SK-N-SH (cell line): ENCODE measurements around the gene CXXC1. TPM values are rescaled to one million over a fixed set of nuclear protein-coding genes. Genes with fewer than 3 reads are reported as not detected.

Source experiments
- CTCF ChIA-PET: fragments of 300-600, 350-600 bp; formaldehyde crosslinking; extraction: SDS; loops from one replicate; lab custom pipeline; 2021; lab: Yijun Ruan, JAX
- POLR2A ChIA-PET: fragments of 350-600 bp; sonication (Branson Sonifier 250); formaldehyde crosslinking; extraction: SDS; loops from one replicate; lab custom pipeline; 2020; ENCODE audit warnings: antibody characterized with exemption, inconsistent platforms; lab: Yijun Ruan, JAX
- DNase-seq: peaks from one replicate; pipeline ENCODE4 v3.0.0; 2012
- H2AFZ ChIP-seq: fragments of 200-600 bp; sonication (generic); 2 replicates; pipeline ENCODE4 v1.8.1; 2016; ENCODE audit warnings: antibody characterized with exemption, mild to moderate bottlenecking, low read depth
- H3F3A ChIP-seq: fragments of 200-600 bp; sonication (generic); replicated peaks from 2 replicates; pipeline ENCODE3; 2016; ENCODE audit warnings: antibody characterized with exemption, mild to moderate bottlenecking; ENCODE audit not compliant: insufficient read depth
- H3K27ac ChIP-seq, 2 experiments: fragments of 200-500 bp in 1 of 2; fragments of 200-600 bp in 1 of 2; sonication (Bioruptor generic) in 1 of 2; sonication (generic), shearing (Covaris generic) in 1 of 2; 2 replicates each; pipeline versions ENCODE4 v1.5.1 to v1.6.1; 2014 to 2016; ENCODE audit warnings: low read depth in 2 of 2, inconsistent platforms in 1 of 2, low read length in 1 of 2, mild to moderate bottlenecking in 1 of 2, mixed read lengths in 1 of 2
- H3K27me3 ChIP-seq: fragments of 200-600 bp; sonication (generic), shearing (Covaris generic); 2 replicates; pipeline ENCODE4 v1.6.1; 2016; ENCODE audit warnings: mixed run types; ENCODE audit not compliant: insufficient read depth
- H3K36me3 ChIP-seq, 2 experiments: fragments of 200-500 bp in 1 of 2; fragments of 200-600 bp in 1 of 2; sonication (Bioruptor generic) in 1 of 2; sonication (generic) in 1 of 2; replicated peaks in 1 of 2; 2 replicates each; pipeline versions ENCODE3 to v1.5.1; 2014 to 2016; ENCODE audit warnings: low read length in 1 of 2, mild to moderate bottlenecking in 1 of 2; ENCODE audit not compliant: insufficient read depth in 2 of 2, control insufficient read depth in 1 of 2
- H3K4me1 ChIP-seq, 2 experiments: fragments of 200-500 bp in 1 of 2; fragments of 200-600 bp in 1 of 2; sonication (Bioruptor generic) in 1 of 2; sonication (generic), shearing (Covaris generic) in 1 of 2; 2 replicates each; pipeline versions ENCODE4 v1.5.1 to v1.6.1; 2014 to 2016; ENCODE audit warnings: low read depth in 1 of 2, low read length in 1 of 2, mixed run types in 1 of 2; ENCODE audit not compliant: insufficient read depth in 2 of 2, control insufficient read depth in 1 of 2
- H3K4me2 ChIP-seq: fragments of 200-600 bp; sonication (generic), shearing (Covaris generic); 2 replicates; pipeline ENCODE4 v1.6.1; 2017; ENCODE audit warnings: mixed run types
- H3K4me3 ChIP-seq, 2 experiments: fragments of 200-500 bp in 1 of 2; fragments of 200-600 bp in 1 of 2; sonication (Bioruptor generic) in 1 of 2; sonication (generic), shearing (Covaris generic) in 1 of 2; 2 replicates each; pipeline versions ENCODE4 v1.5.1 to v1.8.1; 2014 to 2016; ENCODE audit warnings: low read depth in 2 of 2, inconsistent platforms in 1 of 2, low read length in 1 of 2, mild to moderate bottlenecking in 1 of 2, mixed read lengths in 1 of 2, moderate library complexity in 1 of 2
- H3K79me2 ChIP-seq: fragments of 200-600 bp; sonication (generic); 2 replicates; pipeline ENCODE4 v1.8.1; 2017; ENCODE audit warnings: mild to moderate bottlenecking; ENCODE audit not compliant: insufficient read depth
- H3K9ac ChIP-seq: fragments of 200-600 bp; sonication (generic); 2 replicates; pipeline ENCODE4 v1.6.1; 2017; ENCODE audit warnings: mixed run types
- H3K9me2 ChIP-seq: fragments of 200-600 bp; sonication (generic); 2 replicates; pipeline ENCODE4 v1.6.1; 2017; ENCODE audit warnings: mixed run types
- H3K9me3 ChIP-seq: fragments of 200-600 bp; sonication (generic); 2 replicates; pipeline ENCODE4 v1.6.1; 2017; ENCODE audit warnings: mixed run types, mild to moderate bottlenecking, moderate library complexity
- H4K20me1 ChIP-seq: fragments of 200-600 bp; sonication (generic); 2 replicates; pipeline ENCODE4 v1.6.1; 2017; ENCODE audit warnings: mild to moderate bottlenecking, mixed run types; ENCODE audit not compliant: insufficient read depth
- CHD2 ChIP-seq: fragments of 150-350 bp; IDR thresholded peaks from 2 replicates; pipeline ENCODE4 v1.6.1; 2018; ENCODE audit warnings: low read length; ENCODE audit not compliant: partially characterized antibody
- EZH2phosphoT487 ChIP-seq: fragments of 200-600 bp; sonication (generic); IDR thresholded peaks from 2 replicates; pipeline ENCODE4 v1.6.1; 2017; ENCODE audit warnings: low read depth, mixed run types, mild to moderate bottlenecking, antibody characterized with exemption, moderate library complexity, borderline replicate concordance
- FOSL2 ChIP-seq: IDR thresholded peaks from 2 replicates; pipeline ENCODE4 v1.4.0; 2012; ENCODE audit warnings: low read depth, mild to moderate bottlenecking, moderate library complexity, borderline replicate concordance
- FOXJ3 ChIP-seq: sonication (generic); formaldehyde crosslinking; IDR thresholded peaks from 2 replicates; pipeline ENCODE4 v1.5.1; 2020; ENCODE audit warnings: mild to moderate bottlenecking, missing genetic modification reagents
- FOXM1 ChIP-seq: IDR thresholded peaks from 2 replicates; pipeline ENCODE4 v1.4.0; 2012; ENCODE audit warnings: low read depth, mild to moderate bottlenecking
- IRF3 ChIP-seq: fragments of 150-350 bp; IDR thresholded peaks from 2 replicates; pipeline ENCODE4 v1.6.1; 2016; ENCODE audit warnings: mild to moderate bottlenecking, low read depth, low read length
- MAX ChIP-seq: IDR thresholded peaks from 2 replicates; pipeline ENCODE4 v1.4.0; 2012; ENCODE audit warnings: low read depth
- MEF2A ChIP-seq: IDR thresholded peaks from 2 replicates; pipeline ENCODE4 v1.4.0; 2012; ENCODE audit warnings: low read depth, borderline replicate concordance
- NRF1 ChIP-seq: IDR thresholded peaks from 2 replicates; pipeline ENCODE4 v1.6.1; 2012; ENCODE audit warnings: low read depth, mild to moderate bottlenecking, low read length
- PBX3 ChIP-seq: IDR thresholded peaks from 2 replicates; pipeline ENCODE4; 2012
- POLR2AphosphoS5 ChIP-seq: IDR thresholded peaks from 2 replicates; pipeline ENCODE4 v1.6.1; 2012; ENCODE audit warnings: low read depth, low read length
- RFX5 ChIP-seq: IDR thresholded peaks from 2 replicates; pipeline ENCODE4 v1.6.1; 2012; ENCODE audit warnings: mild to moderate bottlenecking, improper control_type of control experiment, low read length
- SMC3 ChIP-seq: IDR thresholded peaks from 2 replicates; pipeline ENCODE4 v1.6.1; 2012; ENCODE audit warnings: low read depth, low read length, improper control_type of control experiment
- TEAD4 ChIP-seq: IDR thresholded peaks from 2 replicates; pipeline ENCODE4 v1.4.0; 2012; ENCODE audit warnings: mild to moderate bottlenecking, borderline replicate concordance; ENCODE audit not compliant: insufficient read depth
- YY1 ChIP-seq: IDR thresholded peaks from 2 replicates; pipeline ENCODE4 v1.4.0; 2012; ENCODE audit warnings: low read depth, mild to moderate bottlenecking
- ZBTB33 ChIP-seq: IDR thresholded peaks from 2 replicates; pipeline ENCODE4 v1.4.0; 2012; ENCODE audit warnings: low read depth, borderline replicate concordance
- WGBS: methylation state at CpG from one replicate; pipeline ENCODE4 v1.1.6; 2017; ENCODE audit warnings: low lambda C conversion rate; 5-methylcytosine and 5-hydroxymethylcytosine counted together
- polyA plus RNA-seq, 3 experiments: library from polyadenylated mRNA; depleted of rRNA; stranded (reverse); fragments of >200 nt; gene quantifications; 2 replicates each; pipeline ENCODE4 v1.2.3, GENCODE V29; 2012

The CXXC1 gene
- polyA plus RNA-seq, 1 of the 3 experiments (the other 2 are of a cell fraction) = 128 TPM

- TF ChIP-seq POLR2AphosphoS5 (peak; percentile 85), MAX (peak; percentile 85), PBX3 (peak; percentile 94)
- TF ChIP-seq, all 33 proteins: peak for 14
Measured at GRCh38 chr18:50281295-50281971, 6.1 kb downstream of the CXXC1 start, which contains the start of gene MBD1 (continued).

- WGBS = 1% methylated on average over 16 of the region's 16 CpGs
- peak overlapping the region; percentile 86 to 99 for H3K4me3 ChIP-seq
- H2AFZ ChIP-seq = peak overlapping the region; percentile 77
- peak overlapping the region; percentile 92 for H3K4me2 ChIP-seq
- H3K9ac ChIP-seq = peak overlapping the region; percentile 76
- H3K9me3 ChIP-seq = no peaks in the 10 kb centered on the region
- peak overlapping the region; percentile 75 to 95 for H3K27ac ChIP-seq
- H3K4me1 ChIP-seq = peaks cover 14 to 23% of the 10 kb centered on the region in 2 experiments; a peak in 3 of 4 replicates
- no peaks in the 10 kb centered on the region for H3K27me3 ChIP-seq
- CTCF ChIA-PET = interaction anchor here (1.2 to 4.6 kb wide), 4 partner anchors 14 to 422 kb away, joined by 3 to 23 read pairs (median 4); partner anchors contain the start of gene CFAP53
- no peak for TF ChIP-seq MAX
- TF ChIP-seq EZH2phosphoT487 = no peak
- TF ChIP-seq SMC3 = no peak
- TF ChIP-seq RFX5 = no peak
- TF ChIP-seq CHD2 = no peak
- no peak for TF ChIP-seq FOXJ3 (CRISPR knock-in tag)
- TF ChIP-seq TEAD4 = no peak
- TF ChIP-seq MEF2A = no peak
- TF ChIP-seq FOSL2 = no peak
- no peak for TF ChIP-seq ZBTB33
- no peak for TF ChIP-seq IRF3
- no peak for TF ChIP-seq NRF1
- TF ChIP-seq YY1 = no peak
- no peak for TF ChIP-seq FOXM1
- peaks cover 4% of the 10 kb centered on the region for H3F3A ChIP-seq
- DNase-seq = no peak
- H4K20me1 ChIP-seq = 0 out of 2 replicates have a peak, but pooled peaks cover 6% of the 10 kb centered on the region
- peaks cover 41% of the 10 kb centered on the region for H3K79me2 ChIP-seq
- POLR2A ChIA-PET = interaction anchor here (0.7 to 1.8 kb wide), 3 partner anchors 7 to 15 kb away, joined by 3 to 11 read pairs (median 4); partner anchors contain the start of gene CFAP53
- peaks cover 42 to 78% of the 10 kb centered on the region in 2 experiments for H3K36me3 ChIP-seq
- H3K9me2 ChIP-seq = no peaks in the 10 kb centered on the region
Measured at GRCh38 chr18:50280707-50281294, 6.7 kb downstream of the CXXC1 start.
